Fibroblast of pulmonary artery (primary cell): Measurements from ENCODE around the gene NLK.
A peak's percentile ranks its signal among the peaks of the same experiment; 100 is the strongest.
"Not testable (repeated sequence)": the region's sequence is repeated elsewhere in the genome, so short reads cannot be mapped to it uniquely, and the experiment has no call there.

Experiments
- DNase-seq: peaks from one replicate; pipeline ENCODE4 v3.0.0-alpha.2; 2010; ENCODE audit warnings: low read depth
- H3K4me3 ChIP-seq: replicated peaks from 2 replicates; pipeline ENCODE4 v1.5.1; 2011; ENCODE audit warnings: low read depth, mild to moderate bottlenecking, control low read depth, low read length, moderate library complexity
- TF ChIP-seq, protein P1 (sequence below): IDR thresholded peaks from 2 replicates; pipeline ENCODE4 v1.5.1; 2011; ENCODE audit warnings: mild to moderate bottlenecking, control low read depth, low read length, inconsistent platforms; ENCODE audit errors: missing control alignments

The NLK gene

DNA sequence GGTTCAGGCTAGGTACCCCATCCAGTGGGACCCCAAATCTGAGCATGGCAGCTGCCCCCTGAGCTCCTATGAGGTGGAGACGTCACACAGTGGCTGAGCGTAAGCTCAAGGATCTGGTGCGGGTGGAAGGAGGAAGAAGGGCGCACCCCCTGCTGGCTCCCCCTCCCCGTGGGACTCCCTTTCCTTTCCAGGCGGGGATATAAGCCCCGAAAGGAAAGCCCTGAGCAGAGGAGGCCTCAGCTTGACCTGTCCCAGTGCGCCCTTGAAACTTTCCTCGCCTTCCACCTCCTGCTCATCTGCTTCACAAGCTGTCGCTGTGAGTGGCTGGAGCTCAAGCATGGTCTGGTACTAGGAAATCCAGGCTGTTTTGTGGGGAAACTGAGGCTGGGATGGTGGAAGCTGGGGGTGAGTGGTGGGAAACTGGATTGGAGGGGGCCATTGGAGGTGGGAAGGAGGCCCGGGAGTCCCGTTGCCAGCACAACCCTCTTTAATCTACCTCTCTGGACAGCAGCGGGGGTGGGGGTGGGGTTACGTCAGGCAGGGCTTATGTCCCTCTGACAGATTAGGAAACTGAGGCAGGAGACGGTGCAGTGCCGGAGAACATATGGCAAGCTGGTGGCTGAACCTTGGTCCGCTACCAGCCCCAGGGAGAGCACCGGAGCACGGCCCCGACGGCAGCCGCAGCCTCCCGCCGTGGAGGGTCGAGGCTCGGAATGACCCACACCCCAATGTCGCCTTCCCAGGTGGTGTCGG is 184.3 kb downstream of the NLK start:
- H3K4me3 ChIP-seq, result no peak overlapping the region
- no peak for DNase-seq
- TF ChIP-seq, protein P1, sequence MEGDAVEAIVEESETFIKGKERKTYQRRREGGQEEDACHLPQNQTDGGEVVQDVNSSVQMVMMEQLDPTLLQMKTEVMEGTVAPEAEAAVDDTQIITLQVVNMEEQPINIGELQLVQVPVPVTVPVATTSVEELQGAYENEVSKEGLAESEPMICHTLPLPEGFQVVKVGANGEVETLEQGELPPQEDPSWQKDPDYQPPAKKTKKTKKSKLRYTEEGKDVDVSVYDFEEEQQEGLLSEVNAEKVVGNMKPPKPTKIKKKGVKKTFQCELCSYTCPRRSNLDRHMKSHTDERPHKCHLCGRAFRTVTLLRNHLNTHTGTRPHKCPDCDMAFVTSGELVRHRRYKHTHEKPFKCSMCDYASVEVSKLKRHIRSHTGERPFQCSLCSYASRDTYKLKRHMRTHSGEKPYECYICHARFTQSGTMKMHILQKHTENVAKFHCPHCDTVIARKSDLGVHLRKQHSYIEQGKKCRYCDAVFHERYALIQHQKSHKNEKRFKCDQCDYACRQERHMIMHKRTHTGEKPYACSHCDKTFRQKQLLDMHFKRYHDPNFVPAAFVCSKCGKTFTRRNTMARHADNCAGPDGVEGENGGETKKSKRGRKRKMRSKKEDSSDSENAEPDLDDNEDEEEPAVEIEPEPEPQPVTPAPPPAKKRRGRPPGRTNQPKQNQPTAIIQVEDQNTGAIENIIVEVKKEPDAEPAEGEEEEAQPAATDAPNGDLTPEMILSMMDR, result no peak

- DNase-seq, result peak; percentile 23
- TF ChIP-seq, protein P1, result no peak
- H3K4me3 ChIP-seq, result peak overlapping the region; percentile 42
Observed at GRCh38 chr17:28227316-28228108, 185.0 kb downstream of the NLK start.

- DNase-seq, result peak; percentile 13
- TF ChIP-seq, protein P1, result no peak
- peak overlapping the region; percentile 42 for H3K4me3 ChIP-seq
Observed at GRCh38 chr17:28228109-28228840, 185.8 kb downstream of the NLK start.

DNA sequence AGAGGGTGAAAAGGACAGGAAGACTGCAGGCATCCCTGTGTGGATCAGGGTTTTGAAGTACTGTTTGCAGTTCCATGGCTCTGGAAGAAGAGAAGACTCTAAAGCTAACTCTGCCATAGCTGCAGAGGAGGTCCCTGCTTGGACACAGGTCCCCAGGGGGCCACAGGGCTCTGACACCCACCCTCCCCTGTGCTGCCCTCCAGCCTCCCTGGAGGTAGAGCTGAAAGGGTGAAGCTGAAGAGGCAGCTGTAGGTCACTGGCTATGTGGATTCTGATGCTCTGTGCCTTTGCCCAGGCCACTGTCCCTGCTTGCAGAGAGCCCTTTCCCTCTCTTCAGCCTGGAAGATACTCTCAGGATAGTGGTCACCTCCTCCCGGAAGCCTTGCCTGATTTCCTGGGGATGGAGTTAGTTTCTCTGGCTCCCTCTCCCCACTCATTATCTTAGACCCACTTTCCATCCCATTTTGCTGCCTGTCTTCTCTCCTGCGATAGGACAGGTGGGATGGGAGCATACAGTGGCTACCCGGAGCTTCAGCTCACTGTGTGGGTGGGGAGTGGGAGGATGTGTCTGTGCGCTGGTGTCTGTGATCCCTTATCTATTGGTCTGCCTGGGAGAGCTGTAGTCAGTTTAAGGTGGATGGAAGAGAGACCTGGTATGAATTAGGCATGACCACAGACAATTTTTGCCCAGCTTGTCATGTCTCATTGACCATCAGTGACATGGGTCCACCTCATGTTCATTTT is 186.7 kb downstream of the NLK start:
- TF ChIP-seq, protein P1, result no peak
- H3K4me3 ChIP-seq, result no peak overlapping the region
- no peak for DNase-seq

- H3K4me3 ChIP-seq, result no peak overlapping the region
- no peak for DNase-seq
- TF ChIP-seq, protein P1, result no peak
Observed at GRCh38 chr17:28230011-28230410, 187.5 kb downstream of the NLK start.

- not testable (repeated sequence) for DNase-seq, H3K4me3 ChIP-seq
Observed at GRCh38 chr17:28230607-28231006, 188.1 kb downstream of the NLK start.

DNA sequence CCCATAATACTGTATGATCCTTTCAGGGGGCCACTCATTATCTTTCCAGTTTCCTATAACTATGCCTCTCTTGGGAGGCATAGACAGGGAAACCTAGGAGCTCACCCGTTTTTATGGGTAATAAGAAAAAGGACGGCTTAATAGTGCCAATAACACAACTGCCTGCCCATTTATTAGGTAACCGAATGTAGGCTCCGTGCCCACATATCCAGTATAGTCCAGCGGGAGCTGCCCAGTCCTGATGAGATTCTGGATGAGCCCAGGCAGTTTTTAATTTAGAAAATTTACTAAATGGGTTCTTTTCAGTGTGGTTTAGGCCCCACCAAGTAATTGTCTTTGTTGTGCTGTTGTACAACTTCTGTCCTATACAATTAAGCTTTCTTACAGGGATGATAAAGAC is 189.1 kb downstream of the NLK start:
- not testable (repeated sequence) for H3K4me3 ChIP-seq, DNase-seq
